ENCODE results near the gene CEP63. TPM values are rescaled to one million over a fixed set of nuclear protein-coding genes. Genes with fewer than 3 reads are reported as not detected.
A peak's percentile ranks its signal among the peaks of the same experiment; 100 is the strongest.

The CEP63 gene
- total and polyA plus RNA-seq, 4 donors, result 28.0 to 32.7 (median 29.7) TPM

DNA sequence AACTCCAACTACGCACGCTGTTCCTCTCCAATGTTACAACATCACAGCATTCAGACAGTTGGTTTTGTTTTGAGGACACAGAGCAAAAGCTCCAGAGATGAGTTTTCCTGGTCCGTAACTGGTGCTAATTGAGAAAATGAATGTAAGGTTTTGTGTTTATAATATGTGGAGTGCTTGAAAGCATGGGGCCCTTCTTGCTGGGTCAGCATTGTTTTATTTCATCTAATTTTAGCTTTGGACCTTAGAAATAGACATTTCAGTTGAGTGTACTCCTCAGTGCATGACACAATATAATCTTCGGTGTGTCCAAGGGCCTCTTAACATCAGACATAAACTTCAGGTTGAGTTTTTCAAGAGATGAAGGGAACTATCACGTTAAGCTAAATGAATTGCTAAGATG lies 37.2 kb upstream of the CEP63 start:
- no peaks in the 10 kb centered on the region for H3K27me3 ChIP-seq (ENCODE audit: control insufficient read depth in 1 of 2, insufficient read depth in 2 of 2, low read length in 1 of 2)
- intact Hi-C loops (cut with DNase I), result no loop called here
- WGBS, 2 donors, result 94 to 95% methylated on average over 5 of the region's 5 CpGs
- ATAC-seq (ENCODE audit: low FRiP score) (no peak), DNase-seq (no peak)
- H3K4me1 ChIP-seq (ENCODE audit: control insufficient read depth in 1 of 2, insufficient read depth in 2 of 2, low read length in 2 of 2), result peaks cover 0 to 8% of the 10 kb centered on the region in 2 donors
- H3K4me3 ChIP-seq (ENCODE audit: low read length in 2 of 2), result no peak overlapping the region
- H3K9me3 ChIP-seq (ENCODE audit: control insufficient read depth, low read length), result no peaks in the 10 kb centered on the region
- H3K36me3 ChIP-seq (ENCODE audit: control insufficient read depth in 1 of 2, insufficient read depth in 2 of 2, low read length in 1 of 2), result no peaks in the 10 kb centered on the region
- H3K27ac ChIP-seq (ENCODE audit: low read depth in 1 of 2, low read length in 2 of 2), result no peak overlapping the region

DNA sequence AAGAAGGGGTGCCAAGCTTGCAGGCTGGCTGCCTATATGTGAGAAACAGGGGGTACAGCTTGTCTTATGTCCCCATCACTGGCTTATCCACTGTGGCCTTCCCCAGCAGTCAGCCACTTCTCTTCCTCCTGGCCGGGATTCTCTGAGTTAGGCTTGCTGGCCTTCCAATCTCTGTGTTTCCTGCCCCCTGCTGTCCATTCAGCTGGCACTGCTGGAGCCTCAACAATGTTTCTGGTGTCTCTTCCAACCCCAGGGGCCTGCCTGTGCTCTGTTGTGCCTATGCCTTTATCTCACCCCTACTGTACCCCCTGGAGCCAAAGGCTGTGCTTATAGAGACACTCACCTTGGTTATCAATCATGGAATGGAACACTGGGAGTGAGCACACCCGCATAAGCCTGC lies 36.6 kb upstream of the CEP63 start:
- intact Hi-C loops (cut with DNase I), result no loop called here
- 76 to 78% methylated on average over 2 of the region's 2 CpGs for WGBS, 2 donors
- Histone ChIP-seq H3K4me3 (ENCODE audit: low read length in 2 of 2) (no peak overlapping the region), H3K9me3 (ENCODE audit: control insufficient read depth, low read length) (no peaks in the 10 kb centered on the region), H3K27me3 (ENCODE audit: control insufficient read depth in 1 of 2, insufficient read depth in 2 of 2, low read length in 1 of 2) (no peaks in the 10 kb centered on the region), H3K36me3 (ENCODE audit: control insufficient read depth in 1 of 2, insufficient read depth in 2 of 2, low read length in 1 of 2) (no peaks in the 10 kb centered on the region), H3K4me1 (ENCODE audit: control insufficient read depth in 1 of 2, insufficient read depth in 2 of 2, low read length in 2 of 2) (peaks cover 0 to 8% of the 10 kb centered on the region in 2 donors), H3K27ac (ENCODE audit: low read depth in 1 of 2, low read length in 2 of 2) (no peak overlapping the region)
- ATAC-seq (ENCODE audit: low FRiP score), result peak; percentile 50
- DNase-seq, result no peak

DNA sequence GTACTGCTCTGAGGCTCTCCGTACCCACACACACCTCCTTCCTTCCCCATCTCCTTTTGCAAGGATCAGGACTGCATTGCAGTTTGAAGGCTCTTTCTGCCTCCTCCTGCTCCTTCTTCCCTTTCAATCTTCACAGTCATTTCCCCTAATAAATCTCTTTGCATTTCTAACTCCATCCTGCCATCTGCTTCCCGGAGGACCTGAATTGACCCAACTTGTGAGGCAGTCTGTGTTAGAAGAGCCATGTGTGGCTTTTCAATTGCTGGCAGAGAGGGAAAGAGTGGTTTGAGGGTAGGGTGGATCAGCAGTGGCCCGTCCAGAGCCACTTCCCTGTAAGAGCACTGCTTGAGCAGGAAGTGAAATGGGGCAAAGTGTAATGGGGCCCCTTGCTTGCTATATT lies 35.9 kb upstream of the CEP63 start:
- intact Hi-C loops (cut with DNase I), result no loop called here
- H3K36me3 ChIP-seq (ENCODE audit: control insufficient read depth in 1 of 2, insufficient read depth in 2 of 2, low read length in 1 of 2), result no peaks in the 10 kb centered on the region
- peaks cover 0 to 8% of the 10 kb centered on the region in 2 donors for H3K4me1 ChIP-seq (ENCODE audit: control insufficient read depth in 1 of 2, insufficient read depth in 2 of 2, low read length in 2 of 2)
- WGBS, 2 donors, result 88 to 94% methylated on average over 3 of the region's 3 CpGs
- H3K27ac ChIP-seq (ENCODE audit: low read depth in 1 of 2, low read length in 2 of 2), result no peak overlapping the region
- H3K4me3 ChIP-seq (ENCODE audit: low read length in 2 of 2), result no peak overlapping the region
- no peaks in the 10 kb centered on the region for H3K27me3 ChIP-seq (ENCODE audit: control insufficient read depth in 1 of 2, insufficient read depth in 2 of 2, low read length in 1 of 2)
- H3K9me3 ChIP-seq (ENCODE audit: control insufficient read depth, low read length), result no peaks in the 10 kb centered on the region
- DNase-seq (no peak), ATAC-seq (ENCODE audit: low FRiP score) (no peak)

DNA sequence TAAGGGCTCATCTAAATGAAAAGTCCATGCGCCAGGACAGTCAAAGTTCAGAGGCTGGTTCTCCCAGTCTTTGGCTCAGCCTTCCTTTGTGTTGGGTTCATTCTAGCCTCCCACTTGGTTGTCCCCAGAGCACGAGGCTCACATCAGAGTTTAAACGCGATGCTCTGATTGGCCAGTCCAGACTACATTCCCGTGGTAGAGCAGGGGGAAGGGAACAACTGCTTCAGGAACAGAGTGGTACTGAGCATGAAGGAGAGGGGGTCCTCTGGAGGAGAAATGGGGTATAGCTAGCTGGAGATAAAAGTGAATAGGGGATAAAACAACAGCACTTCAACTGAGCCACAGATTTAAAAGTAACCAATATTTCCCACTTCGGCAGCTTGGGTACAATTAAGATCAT lies 32.2 kb upstream of the CEP63 start:
- Histone ChIP-seq H3K4me3 (ENCODE audit: low read length in 2 of 2) (no peak overlapping the region), H3K27ac (ENCODE audit: low read depth in 1 of 2, low read length in 2 of 2) (no peak overlapping the region), H3K4me1 (ENCODE audit: control insufficient read depth in 1 of 2, insufficient read depth in 2 of 2, low read length in 2 of 2) (no peaks in the 10 kb centered on the region), H3K27me3 (ENCODE audit: control insufficient read depth in 1 of 2, insufficient read depth in 2 of 2, low read length in 1 of 2) (no peaks in the 10 kb centered on the region), H3K36me3 (ENCODE audit: control insufficient read depth in 1 of 2, insufficient read depth in 2 of 2, low read length in 1 of 2) (no peaks in the 10 kb centered on the region), H3K9me3 (ENCODE audit: control insufficient read depth, low read length) (no peaks in the 10 kb centered on the region)
- DNase-seq (no peak), ATAC-seq (ENCODE audit: low FRiP score) (no peak)
- 59 to 67% methylated on average over 6 of the region's 6 CpGs for WGBS, 2 donors
- intact Hi-C loops (cut with DNase I), result no loop called here

DNA sequence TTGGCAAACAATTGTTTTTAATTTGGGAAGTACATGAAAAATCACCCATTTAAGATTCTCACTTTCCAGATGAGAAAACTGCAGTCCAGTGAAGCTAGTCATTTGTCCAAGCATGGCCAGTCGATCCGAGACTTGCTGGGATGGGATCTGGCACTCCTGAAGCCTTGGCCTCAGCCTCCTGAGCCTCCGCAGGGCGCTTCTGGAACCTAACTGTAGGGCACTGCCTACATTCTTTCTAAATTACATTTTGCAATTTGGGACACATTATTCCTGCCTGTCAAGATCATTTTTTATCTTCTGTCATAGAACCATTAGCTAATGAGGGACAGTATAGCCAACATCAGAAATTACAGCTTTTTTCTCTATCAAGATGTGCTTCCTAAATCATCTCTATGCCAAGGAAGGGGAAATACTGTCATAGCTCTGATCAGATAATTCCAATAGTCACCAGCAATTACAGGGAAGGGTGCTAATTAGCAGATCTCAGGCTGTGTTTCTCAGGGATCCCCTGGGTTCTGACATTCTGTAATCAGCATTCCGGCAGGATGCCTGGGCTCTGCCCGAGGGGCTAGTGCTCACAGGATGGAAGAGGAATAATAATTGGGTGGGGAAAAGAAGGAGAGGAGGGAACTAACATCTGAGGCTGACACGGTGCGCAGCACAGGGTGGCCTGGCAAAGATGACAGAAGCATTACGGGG lies 28.3 kb upstream of the CEP63 start:
- no peaks in the 10 kb centered on the region for H3K4me1 ChIP-seq (ENCODE audit: control insufficient read depth in 1 of 2, insufficient read depth in 2 of 2, low read length in 2 of 2)
- no peak for ATAC-seq (ENCODE audit: low FRiP score)
- DNase-seq, result no peak
- no peaks in the 10 kb centered on the region for H3K36me3 ChIP-seq (ENCODE audit: control insufficient read depth in 1 of 2, insufficient read depth in 2 of 2, low read length in 1 of 2)
- H3K4me3 ChIP-seq (ENCODE audit: low read length in 2 of 2), result no peak overlapping the region
- WGBS, 2 donors, result 93 to 94% methylated on average over 9 of the region's 9 CpGs
- H3K27me3 ChIP-seq (ENCODE audit: control insufficient read depth in 1 of 2, insufficient read depth in 2 of 2, low read length in 1 of 2), result no peaks in the 10 kb centered on the region
- H3K27ac ChIP-seq (ENCODE audit: low read depth in 1 of 2, low read length in 2 of 2), result no peak overlapping the region
- intact Hi-C loops (cut with DNase I), result no loop called here
- H3K9me3 ChIP-seq (ENCODE audit: control insufficient read depth, low read length), result no peaks in the 10 kb centered on the region

DNA sequence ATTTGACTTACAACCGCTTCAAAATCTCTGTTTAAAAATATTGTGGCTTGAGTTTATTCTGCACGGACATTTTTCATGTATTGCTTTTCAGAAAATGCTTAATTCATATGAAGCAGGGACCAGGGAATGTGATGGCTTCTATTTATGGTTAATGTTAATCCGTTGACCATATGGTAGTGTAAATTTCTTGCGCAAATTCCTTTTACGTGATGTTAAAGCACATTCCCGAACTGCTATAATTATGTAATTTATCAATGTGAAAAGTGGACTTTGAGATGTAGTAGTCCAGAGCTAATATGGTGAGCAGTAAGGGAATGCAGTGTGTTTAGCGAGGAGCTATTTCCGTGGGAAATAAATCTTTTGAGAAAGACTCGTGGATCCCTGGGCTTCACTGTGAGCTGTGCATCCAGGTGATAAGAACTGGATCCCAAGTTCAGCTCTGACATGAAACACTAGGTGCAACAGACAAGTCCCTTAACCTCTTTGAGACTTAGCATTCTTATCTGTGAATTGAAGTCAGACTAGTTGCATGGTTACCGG lies 27.4 kb upstream of the CEP63 start:
- DNase-seq, result no peak
- Histone ChIP-seq H3K36me3 (ENCODE audit: control insufficient read depth in 1 of 2, insufficient read depth in 2 of 2, low read length in 1 of 2) (no peaks in the 10 kb centered on the region), H3K4me1 (ENCODE audit: control insufficient read depth in 1 of 2, insufficient read depth in 2 of 2, low read length in 2 of 2) (peaks cover 0 to 5% of the 10 kb centered on the region in 2 donors), H3K9me3 (ENCODE audit: control insufficient read depth, low read length) (no peaks in the 10 kb centered on the region), H3K4me3 (ENCODE audit: low read length in 2 of 2) (no peak overlapping the region), H3K27ac (ENCODE audit: low read depth in 1 of 2, low read length in 2 of 2) (no peak overlapping the region), H3K27me3 (ENCODE audit: control insufficient read depth in 1 of 2, insufficient read depth in 2 of 2, low read length in 1 of 2) (no peaks in the 10 kb centered on the region)
- no peak for ATAC-seq (ENCODE audit: low FRiP score)
- intact Hi-C loops (cut with DNase I), result no loop called here
- 64 to 80% methylated on average over 10 of the region's 10 CpGs for WGBS, 2 donors

DNA sequence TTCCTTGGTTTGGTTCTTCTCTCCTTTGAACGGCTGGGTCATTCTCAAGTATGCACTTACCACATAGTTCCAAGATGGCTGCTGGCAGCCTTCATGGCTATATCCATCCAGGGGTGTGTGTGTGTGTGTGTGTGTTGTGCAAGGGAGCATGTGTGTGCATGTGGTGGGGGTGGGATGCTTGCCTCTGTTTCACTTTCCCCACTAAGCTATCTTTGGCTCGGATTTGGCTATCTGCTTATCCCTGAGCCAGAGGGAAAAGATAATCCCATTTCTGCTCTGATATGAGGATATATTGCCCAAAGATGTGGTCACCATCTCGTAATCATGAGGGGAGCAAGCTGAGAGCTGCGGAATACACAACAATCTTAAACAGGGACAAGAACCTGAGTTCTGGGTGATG lies 26.3 kb upstream of the CEP63 start:
- Histone ChIP-seq H3K4me3 (ENCODE audit: low read length in 2 of 2) (no peak overlapping the region), H3K27ac (ENCODE audit: low read depth in 1 of 2, low read length in 2 of 2) (no peak overlapping the region), H3K27me3 (ENCODE audit: control insufficient read depth in 1 of 2, insufficient read depth in 2 of 2, low read length in 1 of 2) (no peaks in the 10 kb centered on the region), H3K36me3 (ENCODE audit: control insufficient read depth in 1 of 2, insufficient read depth in 2 of 2, low read length in 1 of 2) (no peaks in the 10 kb centered on the region), H3K4me1 (ENCODE audit: control insufficient read depth in 1 of 2, insufficient read depth in 2 of 2, low read length in 2 of 2) (peaks cover 2 to 9% of the 10 kb centered on the region in 2 donors), H3K9me3 (ENCODE audit: control insufficient read depth, low read length) (no peaks in the 10 kb centered on the region)
- DNase-seq (no peak), ATAC-seq (ENCODE audit: low FRiP score) (no peak)
- 92 to 94% methylated on average over 4 of the region's 4 CpGs for WGBS, 2 donors
- intact Hi-C loops (cut with DNase I), result no loop called here

DNA sequence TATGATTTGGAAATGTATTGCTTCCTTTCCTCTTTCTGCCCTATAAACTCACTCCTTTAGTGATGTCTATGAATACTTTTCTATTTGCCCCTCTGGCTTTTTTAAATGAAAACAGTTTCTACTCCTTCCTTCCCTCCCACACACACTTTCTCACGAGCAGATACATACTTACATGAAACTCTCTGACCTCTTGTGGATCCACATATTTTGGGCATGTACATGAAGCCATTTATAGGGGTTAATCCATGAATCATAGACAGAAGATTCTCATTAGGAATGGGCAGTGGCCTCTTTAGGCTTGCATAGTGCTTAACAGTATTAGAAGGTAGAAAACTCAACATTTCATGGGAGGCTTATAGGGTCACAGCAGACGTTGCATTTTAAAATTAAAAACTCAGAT lies 24.9 kb upstream of the CEP63 start:
- no peak for DNase-seq
- no peak for ATAC-seq (ENCODE audit: low FRiP score)
- Histone ChIP-seq H3K9me3 (ENCODE audit: control insufficient read depth, low read length) (no peaks in the 10 kb centered on the region), H3K27me3 (ENCODE audit: control insufficient read depth in 1 of 2, insufficient read depth in 2 of 2, low read length in 1 of 2) (no peaks in the 10 kb centered on the region), H3K4me1 (ENCODE audit: control insufficient read depth in 1 of 2, insufficient read depth in 2 of 2, low read length in 2 of 2) (peaks cover 2 to 9% of the 10 kb centered on the region in 2 donors), H3K36me3 (ENCODE audit: control insufficient read depth in 1 of 2, insufficient read depth in 2 of 2, low read length in 1 of 2) (no peaks in the 10 kb centered on the region), H3K27ac (ENCODE audit: low read depth in 1 of 2, low read length in 2 of 2) (no peak overlapping the region), H3K4me3 (ENCODE audit: low read length in 2 of 2) (no peak overlapping the region)
- intact Hi-C loops (cut with DNase I), result loop anchor here (5.0 kb wide), 1 partner anchor 64 kb away; no protein-coding TSS in a partner anchor
- WGBS, 2 donors, result 51 to 54% methylated on average over 2 of the region's 2 CpGs

DNA sequence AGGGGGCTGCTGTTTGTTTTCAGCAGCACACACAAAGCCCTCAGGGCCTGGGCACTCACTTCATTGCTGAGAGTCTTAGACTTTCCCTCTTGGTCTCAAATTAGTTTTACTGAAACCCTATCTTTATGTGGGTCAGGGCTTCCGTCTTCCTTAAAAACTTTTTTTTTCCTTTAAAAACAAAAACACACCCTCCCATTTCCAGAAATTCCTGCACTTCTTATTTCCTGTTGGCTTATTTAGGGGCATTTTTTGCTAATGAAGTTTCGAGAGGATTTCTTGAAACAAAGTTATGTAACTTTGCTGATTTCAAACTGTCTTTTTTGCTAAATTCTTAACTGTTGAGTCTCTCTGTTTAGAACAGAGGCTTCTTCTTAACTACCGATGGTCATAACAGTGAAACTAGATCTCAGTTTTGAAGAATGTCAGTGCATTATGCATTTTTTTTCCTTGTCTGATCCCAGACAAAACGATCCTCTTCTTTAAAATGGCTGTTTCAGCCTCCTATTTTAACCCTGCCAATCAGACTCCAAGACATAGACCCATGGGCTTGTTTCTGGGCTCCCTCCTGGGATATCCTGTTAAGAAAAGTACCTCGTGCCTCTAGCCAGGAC lies 23.4 kb upstream of the CEP63 start:
- 3 to 6% methylated on average over 5 of the region's 5 CpGs for WGBS, 2 donors
- peaks cover 2 to 9% of the 10 kb centered on the region in 2 donors for H3K4me1 ChIP-seq (ENCODE audit: control insufficient read depth in 1 of 2, insufficient read depth in 2 of 2, low read length in 2 of 2)
- DNase-seq, result no peak

More for the DNA sequence above, 23.4 kb upstream of the CEP63 start:
- Histone ChIP-seq H3K4me3 (ENCODE audit: low read length in 2 of 2) (no peak overlapping the region), H3K9me3 (ENCODE audit: control insufficient read depth, low read length) (no peaks in the 10 kb centered on the region), H3K27me3 (ENCODE audit: control insufficient read depth in 1 of 2, insufficient read depth in 2 of 2, low read length in 1 of 2) (no peaks in the 10 kb centered on the region), H3K27ac (ENCODE audit: low read depth in 1 of 2, low read length in 2 of 2) (peak overlapping the region; percentile 22 to 89), H3K36me3 (ENCODE audit: control insufficient read depth in 1 of 2, insufficient read depth in 2 of 2, low read length in 1 of 2) (no peaks in the 10 kb centered on the region)
- peak; percentile 34 for ATAC-seq (ENCODE audit: low FRiP score)
- intact Hi-C loops (cut with DNase I), result loop anchor here (5.0 kb wide), 1 partner anchor 65 kb away; no protein-coding TSS in a partner anchor

Data from aorta (tissue), 5 donors.